PFSK-1 (cell line): Measurements from ENCODE around the gene ATP5PO.

Source experiments
- POLR2AphosphoS5 ChIP-seq: IDR thresholded peaks from 2 replicates; pipeline ENCODE4 v1.6.1; 2012; ENCODE audit warnings: low read depth, mild to moderate bottlenecking, control low read depth, low read length, moderate library complexity
- SIN3A ChIP-seq: IDR thresholded peaks from 2 replicates; pipeline ENCODE4 v1.6.1; 2012; ENCODE audit warnings: mild to moderate bottlenecking, low read length, moderate library complexity, borderline replicate concordance; ENCODE audit not compliant: insufficient read depth
- TAF1 ChIP-seq: IDR thresholded peaks from 2 replicates; pipeline ENCODE4 v1.6.1; 2012; ENCODE audit warnings: low read length, control low read depth, borderline replicate concordance; ENCODE audit not compliant: insufficient read depth
- TF ChIP-seq, protein P1 (sequence below), 2 experiments: IDR thresholded peaks; 2 replicates each; pipeline versions ENCODE4 v1.6.1 to v1.8.0; 2011 to 2012; ENCODE audit warnings: low read depth in 2 of 2, low read length in 2 of 2, control low read depth in 1 of 2, inconsistent platforms in 1 of 2, mild to moderate bottlenecking in 1 of 2, moderate library complexity in 1 of 2; ENCODE audit not compliant: insufficient read depth in 1 of 2

- TF ChIP-seq POLR2AphosphoS5 (no peak), TAF1 (no peak), SIN3A (no peak)
- TF ChIP-seq, protein P1, sequence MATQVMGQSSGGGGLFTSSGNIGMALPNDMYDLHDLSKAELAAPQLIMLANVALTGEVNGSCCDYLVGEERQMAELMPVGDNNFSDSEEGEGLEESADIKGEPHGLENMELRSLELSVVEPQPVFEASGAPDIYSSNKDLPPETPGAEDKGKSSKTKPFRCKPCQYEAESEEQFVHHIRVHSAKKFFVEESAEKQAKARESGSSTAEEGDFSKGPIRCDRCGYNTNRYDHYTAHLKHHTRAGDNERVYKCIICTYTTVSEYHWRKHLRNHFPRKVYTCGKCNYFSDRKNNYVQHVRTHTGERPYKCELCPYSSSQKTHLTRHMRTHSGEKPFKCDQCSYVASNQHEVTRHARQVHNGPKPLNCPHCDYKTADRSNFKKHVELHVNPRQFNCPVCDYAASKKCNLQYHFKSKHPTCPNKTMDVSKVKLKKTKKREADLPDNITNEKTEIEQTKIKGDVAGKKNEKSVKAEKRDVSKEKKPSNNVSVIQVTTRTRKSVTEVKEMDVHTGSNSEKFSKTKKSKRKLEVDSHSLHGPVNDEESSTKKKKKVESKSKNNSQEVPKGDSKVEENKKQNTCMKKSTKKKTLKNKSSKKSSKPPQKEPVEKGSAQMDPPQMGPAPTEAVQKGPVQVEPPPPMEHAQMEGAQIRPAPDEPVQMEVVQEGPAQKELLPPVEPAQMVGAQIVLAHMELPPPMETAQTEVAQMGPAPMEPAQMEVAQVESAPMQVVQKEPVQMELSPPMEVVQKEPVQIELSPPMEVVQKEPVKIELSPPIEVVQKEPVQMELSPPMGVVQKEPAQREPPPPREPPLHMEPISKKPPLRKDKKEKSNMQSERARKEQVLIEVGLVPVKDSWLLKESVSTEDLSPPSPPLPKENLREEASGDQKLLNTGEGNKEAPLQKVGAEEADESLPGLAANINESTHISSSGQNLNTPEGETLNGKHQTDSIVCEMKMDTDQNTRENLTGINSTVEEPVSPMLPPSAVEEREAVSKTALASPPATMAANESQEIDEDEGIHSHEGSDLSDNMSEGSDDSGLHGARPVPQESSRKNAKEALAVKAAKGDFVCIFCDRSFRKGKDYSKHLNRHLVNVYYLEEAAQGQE (IDR thresholded peaks at IDR 0.05; ENCODE audit: insufficient read depth in 1 of 2, low read depth in 2 of 2, low read length in 2 of 2): no peak
These were observed 17.9 kb downstream of the ATP5PO start for GRCh38 chr21:33897739-33898138.
